A172 (cell line): ENCODE results near the gene CNPY2. TPM values are rescaled to one million over a fixed set of nuclear protein-coding genes. Genes with fewer than 3 reads are reported as not detected.
"Not testable (repeated sequence)": the region's sequence is repeated elsewhere in the genome, so short reads cannot be mapped to it uniquely, and the experiment has no call there.

Experiments
- DNase-seq: peaks from one replicate; pipeline ENCODE4 v3.0.0-alpha.2; 2015; ENCODE audit warnings: low spot score
- total RNA-seq: library from RNA; depleted of rRNA; stranded (reverse); fragments of >200 nt; shearing (Covaris generic); gene quantifications from 2 replicates; pipeline ENCODE4 v1.2.3, GENCODE V29; 2014

Gene CNPY2
- total RNA-seq, 1 experiment from 2014 or later, result 126 TPM

- DNase-seq, result no peak
Measured at GRCh38 chr12:56298828-56299227, 17.0 kb downstream of the CNPY2 start.

- DNase-seq, result no peak
Measured at GRCh38 chr12:56297400-56297799, 18.4 kb downstream of the CNPY2 start.

- no peak for DNase-seq
Measured at GRCh38 chr12:56296295-56296694, 19.5 kb downstream of the CNPY2 start.

GRCh38 chr12:56293795-56294194 is 22.0 kb downstream of the CNPY2 start:
- DNase-seq, result no peak

- no peak for DNase-seq
Measured at GRCh38 chr12:56288705-56289387, 26.9 kb downstream of the CNPY2 start.

- DNase-seq, result no peak
Measured at GRCh38 chr12:56286044-56286830, 29.6 kb downstream of the CNPY2 start.

- not testable (repeated sequence) for DNase-seq
Measured at GRCh38 chr12:56284263-56284662, 31.5 kb downstream of the CNPY2 start.

GRCh38 chr12:56282579-56282978 is 33.2 kb downstream of the CNPY2 start:
- no peak for DNase-seq

GRCh38 chr12:56282030-56282429 is 33.8 kb downstream of the CNPY2 start:
- no peak for DNase-seq

- DNase-seq, result no peak
Measured at GRCh38 chr12:56280849-56281248, 34.9 kb downstream of the CNPY2 start.

GRCh38 chr12:56278905-56279304 is 36.9 kb downstream of the CNPY2 start:
- no peak for DNase-seq

- DNase-seq, result no peak
Measured at GRCh38 chr12:56274299-56274698, 41.5 kb downstream of the CNPY2 start.

GRCh38 chr12:56272468-56272867 is 43.3 kb downstream of the CNPY2 start:
- DNase-seq, result not testable (repeated sequence)

- DNase-seq, result peak; percentile 39
Measured at GRCh38 chr12:56271031-56271430, 44.8 kb downstream of the CNPY2 start.

GRCh38 chr12:56267443-56268071 is 48.2 kb downstream of the CNPY2 start:
- DNase-seq, result no peak

- DNase-seq, result peak; percentile 85
Measured at GRCh38 chr12:56266693-56267442, 48.9 kb downstream of the CNPY2 start, which contains the start of gene COQ10A. Gene COQ10A (plus strand): TSS chr12:56266942. CDS start chr12:56267119, 177 bp downstream.

GRCh38 chr12:56266068-56266692 is 49.6 kb downstream of the CNPY2 start:
- not testable (repeated sequence) for DNase-seq

GRCh38 chr12:56262955-56263354 is 52.8 kb downstream of the CNPY2 start:
- DNase-seq, result not testable (repeated sequence)

- peak; percentile 95 for DNase-seq
Measured at GRCh38 chr12:56261503-56262232, 54.1 kb downstream of the CNPY2 start.

GRCh38 chr12:56260921-56261320 is 54.9 kb downstream of the CNPY2 start:
- no peak for DNase-seq

GRCh38 chr12:56260380-56260779 is 55.4 kb downstream of the CNPY2 start:
- DNase-seq, result no peak
